Coronary artery (tissue), 2 donors: ENCODE data around the gene SERPINB2.

ENCODE experiments used
- DNase-seq: peaks from one replicate; pipeline ENCODE4 v3.0.0-alpha.2; 2017; ENCODE audit warnings: low spot score
- H3K27ac ChIP-seq, 2 donors: fragments of 200-600 bp; sonication (generic); one replicate each; pipeline ENCODE4 v1.5.1; 2016 to 2019
- H3K4me3 ChIP-seq: fragments of 200-600 bp; sonication (generic); 2 replicates; pipeline ENCODE4 v1.5.1; 2016; ENCODE audit warnings: mild to moderate bottlenecking, moderate library complexity
- TF ChIP-seq, protein P1 (sequence below): fragments of 200-600 bp; sonication (generic); IDR thresholded peaks from one replicate; pipeline ENCODE4 v1.5.1; 2019; ENCODE audit warnings: antibody characterized with exemption

Gene SERPINB2, protein sequence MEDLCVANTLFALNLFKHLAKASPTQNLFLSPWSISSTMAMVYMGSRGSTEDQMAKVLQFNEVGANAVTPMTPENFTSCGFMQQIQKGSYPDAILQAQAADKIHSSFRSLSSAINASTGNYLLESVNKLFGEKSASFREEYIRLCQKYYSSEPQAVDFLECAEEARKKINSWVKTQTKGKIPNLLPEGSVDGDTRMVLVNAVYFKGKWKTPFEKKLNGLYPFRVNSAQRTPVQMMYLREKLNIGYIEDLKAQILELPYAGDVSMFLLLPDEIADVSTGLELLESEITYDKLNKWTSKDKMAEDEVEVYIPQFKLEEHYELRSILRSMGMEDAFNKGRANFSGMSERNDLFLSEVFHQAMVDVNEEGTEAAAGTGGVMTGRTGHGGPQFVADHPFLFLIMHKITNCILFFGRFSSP

DNA sequence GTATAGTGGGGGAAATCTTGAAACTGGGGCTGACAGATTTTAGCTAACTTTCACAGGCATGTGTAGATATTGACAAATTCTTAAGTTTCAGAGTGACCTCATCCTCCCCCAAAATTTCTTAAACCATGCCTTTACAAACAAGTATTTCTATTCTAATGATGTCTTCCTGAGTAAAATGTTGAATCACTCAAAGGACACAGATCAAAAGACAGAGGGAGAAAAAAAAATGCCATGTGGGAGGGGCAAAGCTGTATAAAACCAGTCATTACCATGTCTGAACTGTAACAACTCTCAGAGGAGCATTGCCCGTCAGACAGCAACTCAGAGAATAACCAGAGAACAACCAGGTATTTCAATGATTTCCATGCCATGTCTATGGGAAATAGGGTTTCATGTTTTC, at the start of gene SERPINB2:
Gene SERPINB2, plus strand, starts transcription at position 282 of the 400 bp plus-strand sequence. CDS start 3,740 bp downstream, outside the sequence.
- no peak for DNase-seq
- no peak within 1 kb of the TSS for H3K27ac ChIP-seq
- H3K4me3 ChIP-seq: no peak within 1 kb of the TSS
- TF ChIP-seq, protein P1, sequence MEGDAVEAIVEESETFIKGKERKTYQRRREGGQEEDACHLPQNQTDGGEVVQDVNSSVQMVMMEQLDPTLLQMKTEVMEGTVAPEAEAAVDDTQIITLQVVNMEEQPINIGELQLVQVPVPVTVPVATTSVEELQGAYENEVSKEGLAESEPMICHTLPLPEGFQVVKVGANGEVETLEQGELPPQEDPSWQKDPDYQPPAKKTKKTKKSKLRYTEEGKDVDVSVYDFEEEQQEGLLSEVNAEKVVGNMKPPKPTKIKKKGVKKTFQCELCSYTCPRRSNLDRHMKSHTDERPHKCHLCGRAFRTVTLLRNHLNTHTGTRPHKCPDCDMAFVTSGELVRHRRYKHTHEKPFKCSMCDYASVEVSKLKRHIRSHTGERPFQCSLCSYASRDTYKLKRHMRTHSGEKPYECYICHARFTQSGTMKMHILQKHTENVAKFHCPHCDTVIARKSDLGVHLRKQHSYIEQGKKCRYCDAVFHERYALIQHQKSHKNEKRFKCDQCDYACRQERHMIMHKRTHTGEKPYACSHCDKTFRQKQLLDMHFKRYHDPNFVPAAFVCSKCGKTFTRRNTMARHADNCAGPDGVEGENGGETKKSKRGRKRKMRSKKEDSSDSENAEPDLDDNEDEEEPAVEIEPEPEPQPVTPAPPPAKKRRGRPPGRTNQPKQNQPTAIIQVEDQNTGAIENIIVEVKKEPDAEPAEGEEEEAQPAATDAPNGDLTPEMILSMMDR: no peak

DNA sequence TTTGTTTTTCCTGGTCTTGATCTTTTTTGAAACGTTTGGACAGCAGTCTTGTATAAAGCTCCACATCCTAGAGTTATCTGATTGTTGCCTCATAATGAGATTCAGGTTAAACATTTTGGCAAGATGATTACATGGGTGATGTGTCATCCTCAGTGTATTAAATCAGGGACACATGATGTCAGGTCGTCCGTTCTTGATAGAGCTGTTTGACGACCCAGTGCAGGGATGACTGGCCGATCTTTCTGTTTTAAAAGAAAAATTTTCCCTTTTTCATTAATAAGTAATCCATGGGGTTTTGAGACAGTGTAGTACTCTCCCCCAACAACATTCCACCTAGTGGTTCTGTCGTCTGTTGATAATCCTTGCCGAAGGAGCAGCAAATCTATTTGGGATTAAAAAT, 44.5 kb upstream of the SERPINB2 start:
- no peak for DNase-seq
- Histone ChIP-seq H3K4me3 (no peak overlapping the region), H3K27ac (no peak overlapping the region)
- TF ChIP-seq, protein P1: no peak

DNA sequence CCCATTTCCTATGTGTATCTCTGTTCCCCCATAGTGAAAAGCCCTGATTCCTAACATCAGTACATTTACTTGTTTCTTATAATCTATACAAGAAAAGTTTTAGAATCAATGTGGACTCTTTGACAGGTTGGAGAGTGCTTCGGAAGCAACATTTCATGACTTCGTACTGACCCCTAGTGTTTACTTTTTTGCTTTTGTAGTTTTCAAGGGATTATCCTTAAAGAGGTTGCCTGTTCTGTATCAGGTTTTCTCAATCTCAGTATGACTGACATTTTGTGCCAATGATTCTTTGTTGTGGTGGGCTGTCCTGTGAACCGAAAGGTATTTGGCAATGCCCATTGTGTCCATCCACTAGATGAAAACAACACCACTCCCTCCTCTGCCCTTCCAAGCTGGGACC, 43.3 kb upstream of the SERPINB2 start:
- no peak overlapping the region for H3K4me3 ChIP-seq
- TF ChIP-seq, protein P1: no peak
- H3K27ac ChIP-seq: no peak overlapping the region
- DNase-seq: no peak

DNA sequence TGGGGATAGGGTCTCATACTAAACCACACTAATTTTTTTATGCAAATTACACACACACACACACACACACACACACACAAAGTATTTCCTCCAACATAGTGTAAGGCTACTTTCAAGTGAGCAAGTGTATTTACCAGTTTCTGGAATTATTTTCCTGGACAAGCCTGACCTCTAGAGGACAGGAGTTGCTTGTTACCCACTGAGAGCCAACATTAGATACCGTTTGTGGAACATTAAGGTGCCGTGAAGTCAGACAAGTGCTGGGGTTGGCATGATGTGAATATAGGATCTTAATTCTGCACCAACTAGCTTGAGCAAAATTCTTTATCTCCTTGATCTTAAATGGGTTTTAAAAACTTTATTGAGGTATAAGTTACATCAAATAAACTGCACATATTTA, 39.3 kb upstream of the SERPINB2 start:
- H3K27ac ChIP-seq: no peak overlapping the region
- TF ChIP-seq, protein P1: no peak
- DNase-seq: no peak
- H3K4me3 ChIP-seq: no peak overlapping the region

DNA sequence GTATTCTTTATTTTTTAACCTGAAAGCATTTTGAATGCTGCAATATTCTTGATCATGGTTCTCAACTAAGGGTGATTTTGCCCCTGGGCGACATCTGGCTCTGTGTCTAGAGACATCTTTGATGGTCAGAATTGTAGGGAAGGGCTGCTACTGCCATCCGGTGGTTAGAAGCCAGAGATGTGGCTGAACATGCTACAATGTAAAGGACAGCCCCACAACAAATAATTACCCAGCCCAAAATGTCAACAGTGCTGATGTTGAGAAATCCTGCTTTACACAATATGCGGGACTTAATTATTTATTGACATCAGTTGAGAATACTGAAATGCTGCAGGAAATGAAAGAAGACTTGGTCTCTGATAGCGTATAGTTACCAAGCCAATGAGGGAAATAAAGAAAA, 37.5 kb upstream of the SERPINB2 start:
- TF ChIP-seq, protein P1: no peak
- DNase-seq: no peak
- H3K27ac ChIP-seq: no peak overlapping the region
- no peak overlapping the region for H3K4me3 ChIP-seq

DNA sequence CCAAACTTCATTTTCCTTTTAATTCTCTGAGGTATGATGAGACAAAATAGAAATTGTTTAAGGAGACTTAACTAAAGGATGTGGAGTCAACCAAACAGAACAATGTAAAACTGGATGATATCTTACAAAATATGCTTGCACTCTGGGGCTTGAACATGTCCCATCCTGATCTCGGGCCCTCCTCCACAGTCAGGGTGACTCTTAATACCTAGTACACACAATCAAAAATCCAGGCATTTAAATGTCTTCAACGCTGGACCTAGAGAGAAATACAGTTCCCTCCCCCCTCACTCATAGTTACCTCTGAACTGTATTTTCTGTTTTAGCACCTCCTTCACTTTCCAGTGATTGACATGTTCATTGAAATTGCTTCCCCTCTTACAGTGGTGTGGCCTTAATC, 36.9 kb upstream of the SERPINB2 start:
- no peak overlapping the region for H3K27ac ChIP-seq
- no peak for DNase-seq
- H3K4me3 ChIP-seq: no peak overlapping the region
- TF ChIP-seq, protein P1: no peak

DNA sequence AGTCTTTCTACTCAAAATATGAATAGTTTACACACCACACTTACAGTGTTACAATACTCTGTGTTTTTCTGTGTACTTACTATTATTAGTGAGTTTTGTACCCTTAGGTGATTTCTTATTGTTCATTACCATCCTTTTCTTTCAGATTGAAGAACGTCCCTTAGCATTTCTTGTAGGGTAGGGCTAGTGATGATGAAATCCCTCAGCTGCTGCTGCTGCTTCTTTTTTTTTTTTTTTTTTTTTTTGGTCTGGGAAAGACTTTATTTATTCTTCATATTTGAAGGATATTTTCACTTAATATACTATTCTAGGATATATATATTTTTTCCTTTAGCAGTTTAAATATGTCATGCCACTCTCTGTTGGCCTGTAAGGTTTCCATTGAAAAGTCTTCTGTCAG, 29.0 kb upstream of the SERPINB2 start:
- TF ChIP-seq, protein P1: no peak
- Histone ChIP-seq H3K27ac (no peak overlapping the region), H3K4me3 (no peak overlapping the region)
- no peak for DNase-seq
